Measurements from ENCODE around the gene CASP7.
"Not testable (repeated sequence)": the region's sequence is repeated elsewhere in the genome, so short reads cannot be mapped to it uniquely, and the experiment has no call there.

The CASP7 gene

GRCh38 chr10:113756940-113757543 lies 77.3 kb downstream of the CASP7 start:
- no peak for DNase-seq

GRCh38 chr10:113762083-113762482 lies 82.4 kb downstream of the CASP7 start:
- no peak for DNase-seq

GRCh38 chr10:113764582-113764981 lies 84.9 kb downstream of the CASP7 start:
- no peak for DNase-seq

- DNase-seq, result no peak
These were observed 86.2 kb downstream of the CASP7 start for GRCh38 chr10:113765910-113766309.

- DNase-seq, result no peak
These were observed 87.5 kb downstream of the CASP7 start for GRCh38 chr10:113767222-113767621.

- DNase-seq, result no peak
These were observed 90.6 kb downstream of the CASP7 start for GRCh38 chr10:113770346-113770745.

- DNase-seq, result not testable (repeated sequence)
These were observed 91.4 kb downstream of the CASP7 start for GRCh38 chr10:113771131-113771530.

- DNase-seq, result no peak
These were observed 96.1 kb downstream of the CASP7 start for GRCh38 chr10:113775686-113776294.

- no peak for DNase-seq
These were observed 96.8 kb downstream of the CASP7 start for GRCh38 chr10:113776553-113776952.

All from activated gamma-delta T cell treated with Interleukin-2 at 50 U/mL for 16 hours (primary cell).